Suppressor macrophage treated with lipopolysaccharide for 1 hour (primary cell): ENCODE results near the gene NINJ1.

Experiments
- DNase-seq, 3 donors: peaks; one replicate each; pipeline ENCODE4 v3.0.0-alpha.2; 2020 to 2022

The NINJ1 gene

GRCh38 chr9:93086447-93087224 lies 47.4 kb downstream of the NINJ1 start:
- DNase-seq = no peak

DNA sequence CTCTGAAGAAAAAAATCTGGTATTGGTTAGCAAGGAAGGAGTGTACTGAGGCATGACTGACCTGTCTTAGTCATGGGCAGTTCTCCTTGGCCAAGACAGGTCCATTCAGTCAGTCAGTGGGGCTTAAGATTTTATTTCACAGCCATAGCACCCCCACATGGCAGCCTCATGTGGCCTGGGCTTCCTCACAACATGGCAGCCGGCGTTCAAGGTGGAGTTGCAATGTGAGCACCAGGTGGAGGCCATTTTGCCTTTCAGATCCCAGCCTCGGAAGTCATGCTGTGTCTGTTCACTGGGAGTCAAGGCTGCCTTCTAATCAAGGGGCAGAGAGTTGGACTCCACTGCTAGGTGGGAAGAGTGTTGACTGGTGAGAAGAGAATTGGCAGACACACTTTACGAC lies 48.4 kb downstream of the NINJ1 start:
- DNase-seq = no peak

GRCh38 chr9:93084471-93084881 lies 49.6 kb downstream of the NINJ1 start:
- no peak for DNase-seq

DNA sequence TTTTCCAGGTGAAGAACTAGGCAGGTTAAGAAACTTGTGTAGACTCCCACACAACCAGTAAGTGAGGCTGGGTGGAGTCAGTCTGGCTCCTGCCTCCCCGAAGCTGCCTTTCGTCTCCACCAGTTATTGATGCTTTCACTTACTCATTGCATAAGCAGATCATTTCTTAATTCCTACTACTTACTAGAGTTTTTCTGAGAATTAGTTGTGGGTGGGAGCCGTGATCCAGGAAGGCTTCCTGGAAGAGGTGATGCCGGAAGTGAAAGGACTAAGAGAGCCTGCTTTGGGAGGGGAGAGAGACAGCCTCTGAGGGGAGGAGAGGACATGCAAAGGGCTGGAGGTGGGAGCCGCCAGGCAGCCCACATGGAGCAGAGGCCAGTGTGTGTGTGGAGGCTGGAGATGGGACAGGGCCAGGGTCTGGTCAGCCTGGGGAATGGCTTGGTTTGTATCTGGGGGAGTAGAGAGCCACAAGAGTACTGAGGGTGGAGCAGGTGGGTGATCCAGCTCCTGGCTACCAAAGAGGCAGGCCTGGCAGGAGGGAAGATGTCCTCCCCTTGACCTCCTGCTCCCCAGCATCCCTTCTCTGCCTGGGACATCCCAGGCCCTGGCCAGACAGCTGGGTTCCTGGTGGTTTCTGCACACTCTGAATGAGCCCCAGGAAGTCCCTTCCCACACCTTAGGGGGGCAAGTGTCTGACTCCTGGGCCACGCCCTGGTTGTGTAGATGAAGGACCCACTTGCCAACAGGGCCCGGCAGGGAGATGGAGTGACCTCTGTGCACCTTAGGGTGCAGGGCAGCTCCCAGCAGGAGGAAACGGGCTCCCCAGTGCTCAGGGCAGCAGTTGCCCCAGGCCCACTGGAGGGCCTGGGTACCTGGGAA lies 50.2 kb downstream of the NINJ1 start:
- peak in 2 of 3 donors; percentile 26 to 57 for DNase-seq

- DNase-seq = no peak
These were observed 51.1 kb downstream of the NINJ1 start for GRCh38 chr9:93082841-93083411.

DNA sequence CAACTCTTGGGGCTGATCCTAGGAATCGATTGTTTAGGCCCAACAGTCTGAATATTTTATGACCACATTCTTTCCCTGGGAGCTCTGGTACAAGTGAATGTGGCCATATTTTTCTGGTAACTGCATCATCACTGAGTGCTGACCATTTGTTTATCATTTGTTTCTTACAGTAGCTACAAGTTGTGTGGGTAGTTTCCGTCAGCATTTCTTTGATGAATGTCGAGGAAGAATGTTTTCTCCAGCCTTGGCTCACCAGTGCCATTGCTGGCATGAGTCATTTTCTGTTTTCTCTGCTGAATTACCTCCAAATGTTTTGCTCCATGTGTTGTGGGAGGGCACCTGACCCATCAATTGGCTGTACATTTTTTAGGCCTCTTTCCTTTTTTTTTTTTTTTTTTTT lies 52.1 kb downstream of the NINJ1 start:
- DNase-seq = peak; percentile 61 to 79 (median 67)

GRCh38 chr9:93081081-93081529 lies 52.9 kb downstream of the NINJ1 start:
- no peak for DNase-seq

DNA sequence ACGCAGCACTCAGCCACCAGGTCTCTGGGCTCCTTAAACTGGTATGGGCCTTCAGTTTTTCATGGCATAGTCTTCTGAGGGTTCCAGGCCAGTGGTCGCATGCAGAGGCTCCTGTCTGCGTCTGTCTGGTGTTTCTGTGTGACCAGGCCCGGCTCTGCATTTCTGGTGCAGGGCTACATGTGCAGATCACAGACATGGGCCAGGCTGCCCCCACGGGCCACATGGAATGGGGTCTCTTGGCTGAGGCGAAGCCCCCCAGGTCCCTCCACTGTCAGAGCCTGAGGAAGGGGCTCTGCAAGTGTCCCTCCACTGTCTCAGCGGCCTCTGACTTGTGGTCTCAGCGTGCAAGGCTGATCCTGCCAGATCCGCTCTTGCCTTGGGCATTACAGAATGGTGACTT lies 53.6 kb downstream of the NINJ1 start:
- no peak for DNase-seq

GRCh38 chr9:93079371-93079770 lies 54.7 kb downstream of the NINJ1 start:
- no peak for DNase-seq

GRCh38 chr9:93077811-93078210 lies 56.2 kb downstream of the NINJ1 start:
- no peak for DNase-seq

- DNase-seq = no peak
These were observed 56.7 kb downstream of the NINJ1 start for GRCh38 chr9:93077367-93077766.

DNA sequence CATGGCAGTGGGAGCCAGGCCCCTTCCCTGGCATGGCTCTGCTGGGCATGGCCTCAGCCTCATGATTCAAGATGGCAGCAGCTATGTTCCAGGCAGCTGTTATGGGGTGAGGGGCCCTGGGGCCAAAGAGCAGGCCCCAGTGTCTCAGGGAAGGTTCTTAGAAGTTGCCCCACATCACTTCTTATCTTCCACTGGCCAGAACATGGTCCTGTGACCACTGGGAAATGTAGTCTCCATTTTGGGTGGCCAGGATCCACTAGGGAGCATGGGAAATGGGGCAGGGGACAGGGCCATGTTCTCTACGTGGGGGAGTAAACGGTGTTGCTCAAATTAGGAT lies 57.3 kb downstream of the NINJ1 start:
- no peak for DNase-seq

GRCh38 chr9:93076101-93076791 lies 57.8 kb downstream of the NINJ1 start:
- DNase-seq = no peak

DNA sequence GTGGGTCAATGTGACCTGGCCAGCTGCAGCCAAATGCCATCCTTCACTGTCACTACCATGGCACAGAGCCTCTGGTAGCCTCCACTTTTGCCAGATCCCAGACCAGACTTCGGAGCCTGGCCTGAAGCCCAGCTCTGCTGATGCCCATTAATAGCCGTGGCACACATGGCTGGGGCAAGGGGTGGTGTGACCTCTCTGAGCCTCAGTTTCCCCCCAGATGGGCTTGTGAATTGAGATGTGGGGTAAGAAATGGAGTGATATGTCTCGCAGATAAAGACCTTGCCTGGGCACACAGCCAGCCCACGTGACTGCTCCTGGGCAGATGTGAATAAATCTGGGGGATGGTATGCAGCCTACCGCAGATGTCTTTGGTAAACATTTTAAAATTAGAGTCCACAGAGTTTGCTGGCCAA lies 61.7 kb downstream of the NINJ1 start:
- DNase-seq = no peak
